HK-2 (cell line): ENCODE data around the gene NTM.

Source experiments
- DNase-seq: peaks from one replicate; pipeline ENCODE4 v3.0.0-alpha.2; 2018; ENCODE audit not compliant: unreplicated experiment

NTM gene

DNA sequence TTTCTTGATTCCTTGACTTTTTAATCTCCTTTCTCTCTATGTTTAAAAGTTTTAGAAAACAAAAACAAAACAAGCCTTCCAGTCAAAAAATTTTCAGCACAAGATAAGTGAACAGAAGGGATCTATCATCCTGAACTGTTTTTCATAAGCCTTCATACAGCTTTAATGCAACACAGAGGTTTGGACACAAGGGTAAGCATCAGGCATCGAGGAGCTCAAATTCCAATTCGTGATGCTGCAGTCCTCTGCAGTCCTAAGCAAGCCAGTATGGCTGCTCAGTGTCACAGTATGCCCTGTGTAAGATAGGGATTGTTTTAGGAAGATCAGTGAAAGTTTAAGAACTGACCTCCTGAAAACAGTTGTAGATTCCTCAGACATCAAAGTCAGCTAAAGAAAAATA is 740.9 kb downstream of the NTM start:
- DNase-seq = no peak

- DNase-seq = no peak
Measured at GRCh38 chr11:132111838-132112237, 741.4 kb downstream of the NTM start.

GRCh38 chr11:132112846-132113245 is 742.4 kb downstream of the NTM start:
- DNase-seq = no peak

- peak; percentile 2 for DNase-seq
Measured at GRCh38 chr11:132114185-132114584, 743.8 kb downstream of the NTM start.

DNA sequence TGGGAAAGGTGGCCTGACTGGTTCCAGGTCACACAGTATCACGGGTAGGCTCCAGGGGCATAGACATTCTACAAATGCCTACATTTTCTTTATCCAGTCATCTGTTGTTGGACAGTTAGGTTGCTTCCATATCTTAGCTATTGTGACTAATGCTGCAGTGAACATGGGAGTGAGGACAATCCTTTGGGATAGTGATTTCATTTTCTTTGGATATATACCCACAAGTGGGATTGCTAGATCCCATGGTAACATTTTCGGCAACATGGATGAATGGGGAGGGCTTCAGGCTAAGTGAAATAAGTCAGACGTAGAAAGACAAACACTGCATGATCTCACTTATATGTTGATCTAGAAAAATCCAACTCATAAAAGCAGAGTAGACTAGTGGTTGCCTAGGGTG is 744.3 kb downstream of the NTM start:
- DNase-seq = no peak

DNA sequence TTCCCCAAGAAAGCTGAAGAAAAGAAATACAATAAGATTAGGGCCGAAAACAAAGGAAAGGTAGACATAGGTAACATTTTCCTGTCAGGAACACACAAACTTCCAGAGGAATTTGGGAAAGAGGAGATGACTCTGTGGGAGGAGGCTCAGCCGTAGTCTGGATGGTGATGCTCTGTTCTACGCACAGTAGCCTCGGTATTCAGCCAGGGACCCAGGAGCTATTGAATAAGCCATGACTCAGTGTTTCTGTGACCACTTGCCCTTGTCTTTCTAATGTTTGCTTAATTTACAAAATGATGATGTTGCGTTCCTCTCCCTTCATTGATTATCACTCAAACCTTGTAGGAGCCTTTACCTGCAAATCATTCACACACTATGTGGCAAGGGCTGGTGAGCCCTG is 745.0 kb downstream of the NTM start:
- no peak for DNase-seq

DNA sequence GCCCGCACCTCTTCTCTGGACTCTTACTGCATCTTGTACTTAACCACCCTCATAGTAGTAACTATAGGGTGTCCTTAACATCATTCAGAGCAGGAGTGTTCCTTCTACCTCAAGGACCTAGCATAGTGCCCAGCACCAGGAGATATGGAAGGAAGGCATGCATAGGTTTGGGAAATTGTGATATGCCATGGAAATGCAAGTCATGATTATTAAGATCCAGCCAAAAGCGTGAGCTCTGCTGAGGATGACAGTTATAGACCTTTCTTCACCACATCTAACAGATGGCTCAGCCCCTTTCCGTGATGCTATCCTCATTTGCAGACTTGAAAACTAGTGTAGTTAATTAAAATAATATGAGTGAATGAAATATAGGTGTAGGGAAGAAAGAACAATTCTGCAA is 746.1 kb downstream of the NTM start:
- no peak for DNase-seq

- DNase-seq = no peak
Measured at GRCh38 chr11:132118661-132119060, 748.2 kb downstream of the NTM start.

DNA sequence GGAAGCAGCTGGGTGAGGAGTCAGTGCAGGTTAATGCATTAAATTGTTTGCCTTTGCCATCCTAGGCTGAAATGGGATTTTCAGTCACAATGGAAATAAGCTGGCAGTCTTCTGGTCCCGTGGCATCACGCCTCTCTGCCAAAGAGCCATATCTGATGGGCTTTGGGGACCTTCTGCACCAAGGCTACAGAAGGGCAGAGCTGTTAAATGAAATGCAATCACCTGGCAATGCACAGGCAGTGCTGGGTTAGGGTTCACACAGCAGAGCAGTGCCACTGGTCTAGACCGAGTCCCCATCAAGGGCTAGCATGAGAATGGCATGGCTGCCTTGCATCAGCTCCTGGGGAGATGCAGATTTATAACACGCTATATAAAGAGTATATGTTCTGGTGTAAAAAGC is 749.2 kb downstream of the NTM start:
- no peak for DNase-seq

DNA sequence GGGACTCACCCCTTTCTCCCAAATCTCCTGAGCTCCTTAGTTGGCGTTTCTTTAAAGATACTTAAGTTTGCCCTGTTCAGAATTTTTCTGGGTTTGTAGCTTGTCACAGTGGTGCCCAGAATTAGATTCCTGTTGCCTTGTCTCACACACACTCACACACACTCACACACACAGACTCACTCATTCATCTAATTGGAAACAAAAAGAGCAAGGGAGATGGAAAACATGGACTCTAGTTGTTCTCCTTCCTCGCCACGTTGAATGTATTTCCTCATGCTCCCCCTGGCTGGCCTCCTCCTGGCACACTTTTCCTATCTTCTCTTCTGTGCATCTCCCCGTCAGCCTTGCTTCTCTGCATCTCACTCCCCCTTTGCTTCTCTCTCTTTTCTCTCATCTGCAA is 752.3 kb downstream of the NTM start:
- no peak for DNase-seq

DNA sequence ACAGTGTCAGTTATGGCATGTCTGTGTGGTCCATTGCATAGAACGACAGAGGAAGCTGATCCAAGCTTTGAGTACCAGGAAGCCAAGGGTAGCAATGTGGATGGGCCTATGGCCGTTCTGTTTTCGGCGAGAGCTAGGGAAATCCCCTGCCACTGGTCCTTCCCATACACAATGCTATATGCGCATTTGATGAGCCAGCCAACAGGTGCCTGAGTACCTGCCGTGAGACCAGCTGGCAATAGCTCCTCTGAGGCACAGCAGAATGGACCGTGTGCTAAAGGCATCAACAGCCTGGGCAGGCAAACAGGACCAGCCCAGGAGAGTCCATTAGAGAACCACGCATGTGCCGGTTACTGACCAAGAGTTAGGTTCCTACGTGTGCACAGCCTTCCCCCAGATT is 753.0 kb downstream of the NTM start:
- DNase-seq = no peak

- no peak for DNase-seq
Measured at GRCh38 chr11:132123854-132124835, 753.7 kb downstream of the NTM start.

DNA sequence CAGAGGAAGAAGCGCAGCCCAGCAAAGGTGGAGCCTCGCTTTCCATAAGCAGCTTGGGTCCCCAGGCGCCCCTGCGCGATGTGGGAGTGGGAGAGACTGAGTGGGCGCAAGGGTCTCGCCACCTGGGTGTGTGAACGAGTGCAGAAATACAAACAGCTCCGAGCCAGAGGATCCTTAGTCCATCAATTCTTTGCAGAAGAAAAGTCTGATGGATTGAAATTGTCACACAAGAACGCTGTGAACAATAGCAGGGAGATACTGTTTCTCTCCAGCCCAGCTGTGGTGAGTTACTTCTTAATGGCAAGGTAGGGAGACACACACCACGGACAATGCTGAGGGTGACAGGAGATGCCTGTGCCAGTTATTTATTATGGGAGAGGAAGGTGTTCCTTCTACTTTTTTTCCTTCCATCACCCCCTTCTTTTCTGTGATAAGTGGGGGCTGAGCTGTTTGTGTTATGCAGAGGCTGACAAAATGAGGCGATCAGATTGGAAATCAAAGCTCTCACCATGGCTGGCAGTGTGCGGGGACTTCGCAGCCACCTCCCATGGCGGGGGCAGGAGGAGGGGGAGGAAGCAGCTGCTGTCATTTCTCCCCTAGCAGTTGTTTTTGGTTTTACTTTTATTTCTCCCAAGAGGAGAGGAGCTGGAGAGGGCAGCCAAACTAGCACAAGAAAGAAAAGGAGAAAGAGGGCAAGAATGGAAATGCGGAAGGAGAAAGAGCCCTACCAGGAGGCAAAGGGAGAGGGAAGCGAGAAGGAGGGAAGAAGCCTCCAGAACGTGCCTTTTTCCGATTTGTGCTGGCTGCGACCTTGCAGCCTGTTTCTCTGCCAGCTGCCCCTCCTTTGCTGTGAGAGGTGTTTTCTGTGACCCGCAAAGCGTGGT is 755.8 kb downstream of the NTM start:
- DNase-seq = no peak

- DNase-seq = no peak
Measured at GRCh38 chr11:132126973-132127899, 756.8 kb downstream of the NTM start.

GRCh38 chr11:132127900-132128288 is 757.5 kb downstream of the NTM start:
- DNase-seq = no peak

DNA sequence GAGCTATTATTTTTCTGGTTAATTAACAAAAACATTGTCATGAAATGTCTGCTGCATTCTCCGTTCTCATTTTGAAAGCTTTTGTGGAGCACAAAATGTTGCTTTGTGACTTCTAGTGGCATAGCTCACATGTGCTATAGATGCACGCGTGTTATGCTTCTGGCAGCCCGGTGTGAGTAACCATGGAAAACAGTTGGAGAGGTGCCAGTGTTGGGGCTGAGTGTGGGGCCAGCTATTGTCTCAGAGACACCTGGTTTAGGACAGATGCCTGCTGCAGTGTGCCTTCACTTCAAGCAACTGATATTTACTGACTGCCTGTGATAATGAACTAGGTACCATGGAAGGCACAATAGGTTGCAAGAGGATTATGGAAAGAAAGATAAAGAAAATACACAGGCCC is 760.6 kb downstream of the NTM start:
- no peak for DNase-seq

GRCh38 chr11:132131961-132132360 is 761.5 kb downstream of the NTM start:
- no peak for DNase-seq

- DNase-seq = no peak
Measured at GRCh38 chr11:132134322-132134721, 763.9 kb downstream of the NTM start.

DNA sequence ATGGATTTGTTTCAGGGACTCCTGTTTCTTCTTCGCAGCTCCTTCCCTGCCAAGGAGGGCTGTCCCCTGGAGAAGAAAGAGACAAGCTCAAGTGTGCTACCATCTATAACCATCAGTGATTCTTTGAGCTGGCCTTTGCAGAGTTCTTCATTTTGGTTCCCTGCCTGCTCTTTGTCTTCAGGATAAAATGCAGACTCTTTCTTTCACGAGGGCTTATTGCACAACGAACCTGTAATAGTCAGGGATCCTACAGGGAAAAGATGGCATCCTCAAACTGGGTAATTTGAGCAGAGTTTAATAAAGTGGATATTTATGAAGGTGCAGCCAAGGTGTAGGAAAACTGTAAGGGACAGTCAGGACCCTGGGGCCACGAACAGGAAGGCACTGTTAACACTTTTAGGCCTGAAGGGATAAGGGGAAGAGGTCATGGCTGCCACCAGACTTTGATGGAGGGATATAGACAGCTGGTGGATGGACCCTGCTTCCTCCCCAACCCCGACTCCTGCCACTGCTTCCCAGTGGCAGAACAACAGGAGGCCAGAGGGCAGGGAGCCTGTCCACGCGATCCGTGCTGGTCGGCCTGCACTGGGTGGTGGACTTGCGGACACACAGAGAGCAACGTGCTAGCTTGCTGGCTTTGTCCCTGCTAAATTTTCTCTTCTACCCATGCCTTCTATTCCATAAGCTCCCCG is 767.0 kb downstream of the NTM start:
- DNase-seq = no peak

DNA sequence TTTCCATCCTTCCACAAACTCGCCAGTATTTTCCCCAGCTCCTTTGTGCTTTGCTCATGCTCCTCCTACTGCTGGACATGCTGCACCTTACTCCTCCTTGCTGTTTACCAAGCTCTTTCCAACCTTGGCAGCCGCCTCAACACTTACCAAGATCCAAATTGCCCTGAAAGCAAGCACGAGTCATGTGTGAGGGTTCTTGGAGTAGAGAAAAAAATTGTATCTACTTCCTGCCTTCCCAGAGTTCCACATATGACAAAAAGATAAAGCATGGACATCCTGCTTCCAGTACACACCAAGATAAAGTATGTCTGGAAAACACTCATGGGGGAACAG is 767.5 kb downstream of the NTM start:
- DNase-seq = no peak

- DNase-seq = no peak
Measured at GRCh38 chr11:132139181-132139580, 768.8 kb downstream of the NTM start.
